Type B pancreatic cell (in vitro differentiated cells): ENCODE results near the gene DPYSL5. TPM values are rescaled to one million over a fixed set of nuclear protein-coding genes. Genes with fewer than 3 reads are reported as not detected.

Source experiments
- DNase-seq: peaks from one replicate; pipeline ENCODE4 v3.0.0; 2021; ENCODE audit warnings: mixed read lengths; ENCODE audit not compliant: unreplicated experiment; ENCODE audit errors: extremely low spot score
- H3K27ac Mint-ChIP-seq: 2 replicates; pipeline ENCODE4 v1.8.0; 2021; ENCODE audit warnings: mild to moderate bottlenecking, mixed read lengths
- H3K27me3 Mint-ChIP-seq: 2 replicates; pipeline ENCODE4 v1.8.0; 2021; ENCODE audit warnings: mixed read lengths
- H3K36me3 Mint-ChIP-seq: 2 replicates; pipeline ENCODE4 v1.8.0; 2021; ENCODE audit warnings: mixed read lengths
- H3K4me1 Mint-ChIP-seq: one replicate; pipeline ENCODE4 v1.8.0; 2021; ENCODE audit warnings: mixed read lengths; ENCODE audit not compliant: unreplicated experiment
- H3K4me3 Mint-ChIP-seq: 2 replicates; pipeline ENCODE4 v1.8.0; 2021; ENCODE audit warnings: mild to moderate bottlenecking, mixed read lengths
- H3K9me3 Mint-ChIP-seq: 2 replicates; pipeline ENCODE4 v1.8.0; 2021; ENCODE audit warnings: mixed read lengths
- total RNA-seq: library from RNA; stranded (reverse); gene quantifications from 2 replicates; pipeline ENCODE4 v1.2.1, GENCODE V29; 2021; ENCODE audit warnings: low replicate concordance
- TF ChIP-seq, protein P1 (sequence below): fragments of 200-600 bp; sonication (generic); conservative IDR thresholded peaks from 2 replicates; pipeline ENCODE4 v1.5.0; 2021; ENCODE audit warnings: antibody characterized with exemption, mild to moderate bottlenecking

Gene DPYSL5
- total RNA-seq, 1 donor from 2014 or later = 51.1 TPM

DNA sequence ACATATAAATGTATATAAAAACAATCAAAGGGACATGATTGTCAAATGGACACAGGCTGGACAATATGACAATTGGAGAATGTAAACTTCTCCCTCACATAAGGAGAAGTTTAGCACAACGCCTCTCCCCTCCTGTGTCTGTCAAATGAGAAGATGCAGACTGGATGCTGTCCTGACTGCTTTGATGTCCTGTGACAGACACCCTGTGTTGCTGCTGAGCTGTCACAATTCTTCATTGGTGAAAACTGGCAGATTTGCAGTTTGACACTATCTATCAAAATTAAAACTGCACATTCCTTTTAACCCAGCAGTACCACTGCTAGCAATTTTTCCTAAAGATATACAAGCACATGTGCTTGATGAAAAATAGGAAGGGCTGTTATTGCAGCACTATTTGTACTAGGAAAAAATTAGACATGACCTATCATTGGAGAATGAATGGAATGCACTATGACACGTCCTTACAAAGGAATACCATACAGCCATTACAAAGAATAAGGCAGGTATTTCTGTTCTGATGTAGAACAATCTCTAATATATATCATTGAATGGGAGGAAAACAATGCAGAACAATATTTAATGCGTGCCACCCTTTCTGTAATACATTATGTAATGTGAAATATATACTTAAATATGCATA lies 12.4 kb downstream of the DPYSL5 start:
- TF ChIP-seq, protein P1, sequence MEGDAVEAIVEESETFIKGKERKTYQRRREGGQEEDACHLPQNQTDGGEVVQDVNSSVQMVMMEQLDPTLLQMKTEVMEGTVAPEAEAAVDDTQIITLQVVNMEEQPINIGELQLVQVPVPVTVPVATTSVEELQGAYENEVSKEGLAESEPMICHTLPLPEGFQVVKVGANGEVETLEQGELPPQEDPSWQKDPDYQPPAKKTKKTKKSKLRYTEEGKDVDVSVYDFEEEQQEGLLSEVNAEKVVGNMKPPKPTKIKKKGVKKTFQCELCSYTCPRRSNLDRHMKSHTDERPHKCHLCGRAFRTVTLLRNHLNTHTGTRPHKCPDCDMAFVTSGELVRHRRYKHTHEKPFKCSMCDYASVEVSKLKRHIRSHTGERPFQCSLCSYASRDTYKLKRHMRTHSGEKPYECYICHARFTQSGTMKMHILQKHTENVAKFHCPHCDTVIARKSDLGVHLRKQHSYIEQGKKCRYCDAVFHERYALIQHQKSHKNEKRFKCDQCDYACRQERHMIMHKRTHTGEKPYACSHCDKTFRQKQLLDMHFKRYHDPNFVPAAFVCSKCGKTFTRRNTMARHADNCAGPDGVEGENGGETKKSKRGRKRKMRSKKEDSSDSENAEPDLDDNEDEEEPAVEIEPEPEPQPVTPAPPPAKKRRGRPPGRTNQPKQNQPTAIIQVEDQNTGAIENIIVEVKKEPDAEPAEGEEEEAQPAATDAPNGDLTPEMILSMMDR = no peak
- Mint-ChIP-seq H3K4me3 (no peak overlapping the region), H3K4me1 (peaks cover 5% of the 10 kb centered on the region), H3K27me3 (peaks cover 3% of the 10 kb centered on the region), H3K9me3 (no peaks in the 10 kb centered on the region), H3K36me3 (no peaks in the 10 kb centered on the region), H3K27ac (no peak overlapping the region)
- DNase-seq = no peak

DNA sequence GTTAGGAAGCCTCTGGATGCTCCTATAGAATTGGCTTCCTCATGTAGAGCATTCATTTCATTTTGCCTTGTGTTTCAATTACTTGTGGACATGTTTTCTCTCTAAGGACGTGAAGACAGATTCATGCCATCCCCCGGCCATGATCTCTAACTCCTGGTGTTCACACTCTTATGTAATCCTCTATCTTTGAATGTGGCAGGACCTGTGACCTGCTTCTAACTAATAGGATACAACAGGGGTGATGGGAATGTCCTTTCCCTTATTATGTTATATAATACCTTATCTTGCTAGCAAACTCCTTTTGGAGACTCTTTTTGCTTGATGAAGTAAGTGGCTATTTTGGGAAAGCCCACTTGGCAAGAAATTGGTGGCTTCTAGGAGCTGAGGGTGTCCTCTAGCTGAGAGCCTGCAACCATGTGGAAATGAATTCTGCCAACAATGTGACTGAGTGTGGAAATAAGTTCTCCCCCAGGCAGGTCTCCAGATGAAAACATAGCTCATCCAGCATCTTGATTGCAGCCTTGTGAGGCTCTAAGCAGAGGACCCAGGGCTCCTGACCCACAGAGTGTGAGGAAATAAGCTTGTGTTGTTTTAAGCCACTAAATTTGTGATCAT lies 13.8 kb downstream of the DPYSL5 start:
- no peaks in the 10 kb centered on the region for H3K9me3 Mint-ChIP-seq
- no peaks in the 10 kb centered on the region for H3K27me3 Mint-ChIP-seq
- no peaks in the 10 kb centered on the region for H3K36me3 Mint-ChIP-seq
- peaks cover 5% of the 10 kb centered on the region for H3K4me1 Mint-ChIP-seq
- TF ChIP-seq, protein P1 = no peak
- H3K4me3 Mint-ChIP-seq = no peak overlapping the region
- H3K27ac Mint-ChIP-seq = no peak overlapping the region
- DNase-seq = no peak

DNA sequence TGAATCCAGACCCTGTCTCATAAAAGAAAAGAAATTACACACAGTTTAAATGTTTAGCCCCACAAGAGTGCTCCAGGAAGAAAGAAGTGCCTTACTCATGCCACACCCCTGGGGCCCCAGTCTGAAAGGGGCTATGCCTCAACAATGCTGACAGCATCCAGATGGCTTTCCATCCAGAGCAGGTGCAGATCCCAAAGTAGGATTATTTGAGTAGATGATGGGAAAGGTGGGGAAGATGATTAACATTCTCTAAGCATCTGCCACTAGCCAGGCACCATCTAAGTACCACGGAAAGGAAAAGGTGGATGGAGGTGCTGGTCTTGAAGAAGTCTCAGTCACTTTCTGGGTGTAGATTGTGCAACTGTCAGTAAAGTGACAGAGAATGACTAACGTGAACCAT lies 16.3 kb downstream of the DPYSL5 start:
- Mint-ChIP-seq H3K27ac (no peak overlapping the region), H3K27me3 (no peaks in the 10 kb centered on the region)
- TF ChIP-seq, protein P1 = no peak

DNA sequence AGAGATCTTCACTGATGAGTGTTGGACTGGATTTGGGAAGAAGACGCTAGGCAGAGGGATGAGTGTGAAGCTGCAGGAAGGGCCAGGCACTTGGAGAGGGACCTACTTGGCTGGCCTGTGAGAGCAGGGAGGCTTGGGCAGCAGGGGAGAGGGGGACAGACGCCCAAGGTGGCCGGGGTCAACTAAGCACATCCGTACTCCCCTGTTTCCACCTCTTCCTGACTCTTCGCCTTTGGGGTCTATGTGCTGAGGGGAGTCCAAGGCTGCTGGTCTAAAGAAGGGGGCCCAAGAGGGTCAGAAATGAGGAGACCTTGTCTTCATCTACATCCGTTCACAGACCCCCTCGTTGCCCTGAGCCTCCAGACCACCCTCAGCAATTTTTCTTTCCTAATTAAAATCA lies 16.7 kb downstream of the DPYSL5 start:
- no peaks in the 10 kb centered on the region for H3K9me3 Mint-ChIP-seq
- DNase-seq = peak; percentile 52
- H3K27me3 Mint-ChIP-seq = no peaks in the 10 kb centered on the region
- H3K4me1 Mint-ChIP-seq = peaks cover 9% of the 10 kb centered on the region
- no peak overlapping the region for H3K27ac Mint-ChIP-seq
- TF ChIP-seq, protein P1 = no peak
- peaks cover 4% of the 10 kb centered on the region for H3K36me3 Mint-ChIP-seq
- H3K4me3 Mint-ChIP-seq = no peak overlapping the region

More for the DNA sequence above, 16.3 kb downstream of the DPYSL5 start:
- no peak overlapping the region for H3K4me3 Mint-ChIP-seq
- peaks cover 4% of the 10 kb centered on the region for H3K36me3 Mint-ChIP-seq
- no peaks in the 10 kb centered on the region for H3K9me3 Mint-ChIP-seq
- H3K4me1 Mint-ChIP-seq = peaks cover 9% of the 10 kb centered on the region
- no peak for DNase-seq

DNA sequence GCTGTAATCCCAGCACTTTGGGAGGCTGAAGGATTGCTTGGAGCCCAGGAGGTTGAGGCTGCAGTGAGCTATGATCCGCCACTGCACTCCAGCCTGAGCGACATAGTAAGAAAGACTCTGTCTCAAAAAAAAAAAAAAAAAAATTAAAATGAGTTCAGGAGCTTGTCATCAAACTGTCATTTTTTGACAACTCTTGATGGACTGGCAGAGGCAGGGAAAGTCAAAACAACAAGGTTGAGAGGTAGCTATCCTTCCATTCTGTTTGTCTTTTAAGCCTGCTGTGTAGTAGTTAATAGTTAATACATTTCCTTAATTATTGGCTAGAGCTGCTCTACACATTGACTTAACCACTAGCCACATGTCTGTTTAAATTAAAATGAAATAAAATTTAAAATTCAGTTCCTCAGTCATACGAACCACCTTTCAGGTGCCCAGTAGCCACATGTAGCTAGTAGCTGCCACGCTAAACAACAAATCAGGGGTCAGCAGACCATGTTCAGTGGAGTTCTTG lies 22.7 kb downstream of the DPYSL5 start:
- H3K27me3 Mint-ChIP-seq = no peaks in the 10 kb centered on the region
- no peaks in the 10 kb centered on the region for H3K9me3 Mint-ChIP-seq
- DNase-seq = peak; percentile 1
- TF ChIP-seq, protein P1 = no peak
- H3K27ac Mint-ChIP-seq = no peak overlapping the region
- H3K4me1 Mint-ChIP-seq = peaks cover 12% of the 10 kb centered on the region
- H3K4me3 Mint-ChIP-seq = no peak overlapping the region
- H3K36me3 Mint-ChIP-seq = peaks cover 4% of the 10 kb centered on the region
